ENCODE measurements around the gene HLCS.

Gene HLCS

GRCh38 chr21:36811762-36812161 is 154.7 kb downstream of the HLCS start:
- no peak for DNase-seq (ENCODE audit: low spot score)

- DNase-seq (ENCODE audit: low spot score) = no peak
Observed at GRCh38 chr21:36810443-36810842, 156.0 kb downstream of the HLCS start.

- DNase-seq (ENCODE audit: low spot score) = no peak
Observed at GRCh38 chr21:36807422-36807928, 159.0 kb downstream of the HLCS start.

GRCh38 chr21:36806103-36806502 is 160.4 kb downstream of the HLCS start:
- DNase-seq (ENCODE audit: low spot score) = no peak

- no peak for DNase-seq (ENCODE audit: low spot score)
Observed at GRCh38 chr21:36804874-36805611, 161.4 kb downstream of the HLCS start.

GRCh38 chr21:36803816-36804439 is 162.5 kb downstream of the HLCS start:
- no peak for DNase-seq (ENCODE audit: low spot score)

- DNase-seq (ENCODE audit: low spot score) = no peak
Observed at GRCh38 chr21:36803051-36803645, 163.3 kb downstream of the HLCS start.

GRCh38 chr21:36800734-36801133 is 165.7 kb downstream of the HLCS start:
- DNase-seq (ENCODE audit: low spot score) = no peak

- DNase-seq (ENCODE audit: low spot score) = no peak
Observed at GRCh38 chr21:36799869-36800268, 166.6 kb downstream of the HLCS start.

- DNase-seq (ENCODE audit: low spot score) = no peak
Observed at GRCh38 chr21:36798491-36798890, 168.0 kb downstream of the HLCS start.

GRCh38 chr21:36796070-36796469 is 170.4 kb downstream of the HLCS start:
- no peak for DNase-seq (ENCODE audit: low spot score)

GRCh38 chr21:36792505-36792967 is 173.9 kb downstream of the HLCS start:
- DNase-seq (ENCODE audit: low spot score) = no peak

GRCh38 chr21:36791695-36792470 is 174.6 kb downstream of the HLCS start:
- DNase-seq (ENCODE audit: low spot score) = no peak

- DNase-seq (ENCODE audit: low spot score) = no peak
Observed at GRCh38 chr21:36791180-36791579, 175.3 kb downstream of the HLCS start.

- no peak for DNase-seq (ENCODE audit: low spot score)
Observed at GRCh38 chr21:36790616-36791015, 175.9 kb downstream of the HLCS start.

GRCh38 chr21:36788120-36788638 is 178.3 kb downstream of the HLCS start:
- DNase-seq (ENCODE audit: low spot score) = no peak

GRCh38 chr21:36786186-36786585 is 180.3 kb downstream of the HLCS start:
- no peak for DNase-seq (ENCODE audit: low spot score)

- DNase-seq (ENCODE audit: low spot score) = no peak
Observed at GRCh38 chr21:36785615-36786014, 180.9 kb downstream of the HLCS start.

GRCh38 chr21:36784947-36785346 is 181.5 kb downstream of the HLCS start:
- DNase-seq (ENCODE audit: low spot score) = no peak

- DNase-seq (ENCODE audit: low spot score) = no peak
Observed at GRCh38 chr21:36783612-36784374, 182.7 kb downstream of the HLCS start.

- DNase-seq (ENCODE audit: low spot score) = no peak
Observed at GRCh38 chr21:36780861-36781260, 185.6 kb downstream of the HLCS start.
